Measurements from ENCODE around the gene ODF2.

ODF2 gene

GRCh38 chr9:128540634-128541360 is 85.0 kb downstream of the ODF2 start:
- DNase-seq: no peak

- no peak for DNase-seq
Observed at GRCh38 chr9:128546504-128546903, 90.7 kb downstream of the ODF2 start.

- DNase-seq: no peak
Observed at GRCh38 chr9:128548876-128549275, 93.1 kb downstream of the ODF2 start.

GRCh38 chr9:128550226-128550625 is 94.4 kb downstream of the ODF2 start:
- peak; percentile 60 for DNase-seq
